Measurements from ENCODE around the gene BARX1.
A peak's percentile ranks its signal among the peaks of the same experiment; 100 is the strongest.
"Not testable (repeated sequence)": the region's sequence is repeated elsewhere in the genome, so short reads cannot be mapped to it uniquely, and the experiment has no call there.

BARX1 gene

GRCh38 chr9:93952784-93953495 is 2.2 kb downstream of the BARX1 start:
- no peak for DNase-seq

- DNase-seq, result no peak
These were observed 2.9 kb downstream of the BARX1 start for GRCh38 chr9:93952119-93952783.

- no peak for DNase-seq
These were observed 3.5 kb downstream of the BARX1 start for GRCh38 chr9:93951655-93952118.

- peak in 1 of 51 donors; percentile 4 for DNase-seq
These were observed 4.2 kb downstream of the BARX1 start for GRCh38 chr9:93950619-93951601.

GRCh38 chr9:93949694-93950449 is 5.3 kb downstream of the BARX1 start:
- DNase-seq, result no peak

GRCh38 chr9:93949073-93949693 is 6.0 kb downstream of the BARX1 start:
- no peak for DNase-seq

- DNase-seq, result no peak
These were observed 6.6 kb downstream of the BARX1 start for GRCh38 chr9:93948441-93949072.

- DNase-seq, result no peak
These were observed 7.6 kb downstream of the BARX1 start for GRCh38 chr9:93947409-93948070.

- DNase-seq, result no peak
These were observed 8.8 kb downstream of the BARX1 start for GRCh38 chr9:93946338-93946712.

GRCh38 chr9:93945400-93946337 is 9.5 kb downstream of the BARX1 start:
- DNase-seq, result peak in 2 of 51 donors; percentile 5 to 7

- DNase-seq, result no peak
These were observed 11.1 kb downstream of the BARX1 start for GRCh38 chr9:93944011-93944410.

- no peak for DNase-seq
These were observed 13.0 kb downstream of the BARX1 start for GRCh38 chr9:93942161-93942560.

GRCh38 chr9:93941493-93941892 is 13.7 kb downstream of the BARX1 start:
- DNase-seq, result no peak

GRCh38 chr9:93940951-93941350 is 14.2 kb downstream of the BARX1 start:
- DNase-seq, result no peak

- not testable (repeated sequence) for DNase-seq
These were observed 15.6 kb downstream of the BARX1 start for GRCh38 chr9:93939589-93939988.

GRCh38 chr9:93937193-93937592 is 18.0 kb downstream of the BARX1 start:
- no peak for DNase-seq

GRCh38 chr9:93931905-93932304 is 23.2 kb downstream of the BARX1 start:
- DNase-seq, result no peak

GRCh38 chr9:93930070-93930469 is 25.1 kb downstream of the BARX1 start:
- DNase-seq, result no peak
